Progenitor cell of endocrine pancreas (in vitro differentiated cells): ENCODE measurements around the gene ATL1. TPM values are rescaled to one million over a fixed set of nuclear protein-coding genes. Genes with fewer than 3 reads are reported as not detected.
"Not testable (repeated sequence)": the region's sequence is repeated elsewhere in the genome, so short reads cannot be mapped to it uniquely, and the experiment has no call there.

ENCODE experiments used
- DNase-seq: peaks from one replicate; pipeline ENCODE4 v3.0.0; 2021; ENCODE audit warnings: low spot score; ENCODE audit not compliant: unreplicated experiment
- H3K27ac Mint-ChIP-seq: 2 replicates; pipeline ENCODE4 v1.8.0; 2021; ENCODE audit warnings: mild to moderate bottlenecking, moderate library complexity, mixed read lengths
- H3K27me3 Mint-ChIP-seq: 2 replicates; pipeline ENCODE4 v1.8.0; 2021; ENCODE audit warnings: mixed read lengths
- H3K36me3 Mint-ChIP-seq: 2 replicates; pipeline ENCODE4 v1.8.0; 2022; ENCODE audit warnings: mixed read lengths; ENCODE audit not compliant: insufficient read depth
- H3K4me1 Mint-ChIP-seq: 2 replicates; pipeline ENCODE4 v1.8.0; 2021; ENCODE audit warnings: low read depth, mixed read lengths
- H3K4me3 Mint-ChIP-seq: 2 replicates; pipeline ENCODE4 v1.8.0; 2021; ENCODE audit warnings: low read depth, mild to moderate bottlenecking, moderate library complexity, mixed read lengths
- H3K9me3 Mint-ChIP-seq: 2 replicates; pipeline ENCODE4 v1.8.0; 2021; ENCODE audit warnings: low read depth, mixed read lengths
- CTCF ChIP-seq: fragments of 200-600 bp; sonication (generic); IDR thresholded peaks from one replicate; pipeline ENCODE4 v1.5.0; 2021; ENCODE audit warnings: antibody characterized with exemption, mild to moderate bottlenecking; ENCODE audit not compliant: unreplicated experiment
- total RNA-seq: library from RNA; stranded (reverse); gene quantifications from 2 replicates; pipeline ENCODE4 v1.2.1, GENCODE V29; 2021

Gene ATL1
- total RNA-seq, 1 donor from 2014 or later, result 6.8 TPM

- Mint-ChIP-seq H3K27me3 (peaks cover 27% of the 10 kb centered on the region), H3K36me3 (no peaks in the 10 kb centered on the region), H3K4me1 (no peaks in the 10 kb centered on the region), H3K27ac (no peak overlapping the region), H3K9me3 (no peaks in the 10 kb centered on the region), H3K4me3 (no peak overlapping the region)
- TF ChIP-seq CTCF, result no peak
- no peak for DNase-seq
Observed at GRCh38 chr14:50550294-50550693, 9.7 kb upstream of the ATL1 start.

GRCh38 chr14:50551877-50552276, 8.1 kb upstream of the ATL1 start:
- no peaks in the 10 kb centered on the region for H3K9me3 Mint-ChIP-seq
- TF ChIP-seq CTCF, result no peak
- no peak for DNase-seq
- no peak overlapping the region for H3K4me3 Mint-ChIP-seq
- peaks cover 33% of the 10 kb centered on the region for H3K27me3 Mint-ChIP-seq
- no peak overlapping the region for H3K27ac Mint-ChIP-seq
- H3K4me1 Mint-ChIP-seq, result no peaks in the 10 kb centered on the region
- H3K36me3 Mint-ChIP-seq, result no peaks in the 10 kb centered on the region

- H3K9me3 Mint-ChIP-seq, H3K27ac Mint-ChIP-seq, H3K4me1 Mint-ChIP-seq, H3K36me3 Mint-ChIP-seq, H3K4me3 Mint-ChIP-seq, DNase-seq: not testable (repeated sequence)
- peaks cover 42% of the 10 kb centered on the region for H3K27me3 Mint-ChIP-seq
Observed at GRCh38 chr14:50552796-50553195, 7.1 kb upstream of the ATL1 start.

GRCh38 chr14:50560931-50561285, 963 bp downstream of the ATL1 start:
- peak overlapping the region; percentile 94 for H3K27ac Mint-ChIP-seq
- no peaks in the 10 kb centered on the region for H3K9me3 Mint-ChIP-seq
- no peak for TF ChIP-seq CTCF
- peaks cover 60% of the 10 kb centered on the region for H3K27me3 Mint-ChIP-seq
- peaks cover 9% of the 10 kb centered on the region for H3K4me1 Mint-ChIP-seq
- DNase-seq, result peak; percentile 30
- no peaks in the 10 kb centered on the region for H3K36me3 Mint-ChIP-seq
- H3K4me3 Mint-ChIP-seq, result peak overlapping the region; percentile 89

GRCh38 chr14:50562841-50563240, 2.9 kb downstream of the ATL1 start:
- no peak for DNase-seq
- no peaks in the 10 kb centered on the region for H3K36me3 Mint-ChIP-seq
- TF ChIP-seq CTCF, result no peak
- H3K27ac Mint-ChIP-seq, result no peak overlapping the region
- peaks cover 45% of the 10 kb centered on the region for H3K27me3 Mint-ChIP-seq
- no peaks in the 10 kb centered on the region for H3K9me3 Mint-ChIP-seq
- no peak overlapping the region for H3K4me3 Mint-ChIP-seq
- H3K4me1 Mint-ChIP-seq, result peaks cover 9% of the 10 kb centered on the region

- peaks cover 3% of the 10 kb centered on the region for H3K4me1 Mint-ChIP-seq
- no peak for DNase-seq
- no peaks in the 10 kb centered on the region for H3K27me3 Mint-ChIP-seq
- H3K4me3 Mint-ChIP-seq, result no peak overlapping the region
- TF ChIP-seq CTCF, result no peak
- no peak overlapping the region for H3K27ac Mint-ChIP-seq
- H3K36me3 Mint-ChIP-seq, result peaks cover 14% of the 10 kb centered on the region
- H3K9me3 Mint-ChIP-seq, result peaks cover 26% of the 10 kb centered on the region
Observed at GRCh38 chr14:50569714-50570274, 9.8 kb downstream of the ATL1 start.
